ENCODE data around the gene PPP6R3. TPM values are rescaled to one million over a fixed set of nuclear protein-coding genes. Genes with fewer than 3 reads are reported as not detected.

PPP6R3 gene, protein sequence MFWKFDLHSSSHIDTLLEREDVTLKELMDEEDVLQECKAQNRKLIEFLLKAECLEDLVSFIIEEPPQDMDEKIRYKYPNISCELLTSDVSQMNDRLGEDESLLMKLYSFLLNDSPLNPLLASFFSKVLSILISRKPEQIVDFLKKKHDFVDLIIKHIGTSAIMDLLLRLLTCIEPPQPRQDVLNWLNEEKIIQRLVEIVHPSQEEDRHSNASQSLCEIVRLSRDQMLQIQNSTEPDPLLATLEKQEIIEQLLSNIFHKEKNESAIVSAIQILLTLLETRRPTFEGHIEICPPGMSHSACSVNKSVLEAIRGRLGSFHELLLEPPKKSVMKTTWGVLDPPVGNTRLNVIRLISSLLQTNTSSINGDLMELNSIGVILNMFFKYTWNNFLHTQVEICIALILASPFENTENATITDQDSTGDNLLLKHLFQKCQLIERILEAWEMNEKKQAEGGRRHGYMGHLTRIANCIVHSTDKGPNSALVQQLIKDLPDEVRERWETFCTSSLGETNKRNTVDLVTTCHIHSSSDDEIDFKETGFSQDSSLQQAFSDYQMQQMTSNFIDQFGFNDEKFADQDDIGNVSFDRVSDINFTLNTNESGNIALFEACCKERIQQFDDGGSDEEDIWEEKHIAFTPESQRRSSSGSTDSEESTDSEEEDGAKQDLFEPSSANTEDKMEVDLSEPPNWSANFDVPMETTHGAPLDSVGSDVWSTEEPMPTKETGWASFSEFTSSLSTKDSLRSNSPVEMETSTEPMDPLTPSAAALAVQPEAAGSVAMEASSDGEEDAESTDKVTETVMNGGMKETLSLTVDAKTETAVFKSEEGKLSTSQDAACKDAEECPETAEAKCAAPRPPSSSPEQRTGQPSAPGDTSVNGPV
- 198 and 215 TPM in 2 replicates for total RNA-seq (2014; rRNA removed; shearing (Covaris generic))

DNA sequence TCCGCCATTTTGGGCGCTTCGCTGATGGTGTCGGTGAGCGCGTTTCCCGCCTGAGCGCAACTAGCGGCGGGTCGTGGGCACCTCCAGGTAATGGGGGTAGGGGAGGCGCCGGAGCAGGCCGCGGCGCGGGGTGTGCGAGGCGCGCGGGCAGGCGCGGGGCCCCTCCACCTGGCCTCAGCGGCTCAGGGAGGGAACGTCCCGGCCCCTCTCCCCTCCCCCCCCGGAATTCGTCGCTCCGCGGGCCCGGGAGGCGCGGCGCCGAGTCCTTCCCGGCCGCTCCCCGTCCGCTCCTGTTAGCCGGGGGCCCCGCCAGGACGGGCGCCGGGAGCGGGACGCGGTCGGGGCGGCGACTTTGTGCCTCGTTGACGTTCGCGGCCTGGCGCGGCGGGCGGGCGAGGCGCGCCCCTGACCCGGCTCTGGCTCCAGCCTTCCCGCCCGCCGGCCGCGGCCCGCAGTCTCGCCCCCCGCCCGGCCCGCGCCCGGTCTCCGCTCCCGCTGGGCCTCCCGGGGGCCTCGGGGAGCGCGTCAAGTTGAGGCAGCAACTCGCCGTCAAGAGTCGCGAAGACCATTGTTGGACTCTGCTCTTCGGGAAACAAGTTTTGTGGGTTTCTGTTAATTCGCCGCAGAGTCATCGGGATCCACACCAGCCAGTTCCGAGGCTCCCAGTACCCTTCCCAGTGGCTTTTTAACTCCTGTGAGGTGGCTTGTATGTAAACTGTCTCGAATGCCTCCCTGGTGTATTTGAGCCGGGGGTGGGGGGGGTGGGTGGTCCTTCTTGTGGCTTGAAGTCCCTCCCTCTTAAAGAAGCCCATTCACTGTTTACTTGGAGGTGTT is at the start of gene PPP6R3:
PPP6R3 (plus strand) TSS at position 12 of the 834 bp plus-strand sequence. CDS start 76,913 bp downstream, outside the sequence.
- DNase-seq (ENCODE audit: low spot score), result peak; percentile 58

DNA sequence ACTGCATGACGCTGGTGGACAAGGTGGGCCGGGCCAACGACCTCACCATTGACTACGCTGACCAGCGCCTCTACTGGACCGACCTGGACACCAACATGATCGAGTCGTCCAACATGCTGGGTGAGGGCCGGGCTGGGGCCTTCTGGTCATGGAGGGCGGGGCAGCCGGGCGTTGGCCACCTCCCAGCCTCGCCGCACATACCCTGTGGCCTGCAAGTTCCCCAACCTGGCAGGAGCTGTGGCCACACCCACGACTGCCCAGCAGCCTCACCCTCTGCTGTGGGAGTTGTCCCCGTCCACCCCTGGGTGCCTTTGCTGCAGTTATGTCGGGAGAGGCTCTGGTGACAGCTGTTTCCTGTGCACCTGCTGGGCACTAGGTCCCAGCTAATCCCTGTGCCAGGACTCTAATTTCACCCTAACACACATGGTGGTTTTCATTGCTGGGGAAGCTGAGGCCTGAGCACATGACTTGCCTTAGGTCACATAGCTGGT is 49.0 kb upstream of the PPP6R3 start:
- DNase-seq (ENCODE audit: low spot score), result no peak

DNA sequence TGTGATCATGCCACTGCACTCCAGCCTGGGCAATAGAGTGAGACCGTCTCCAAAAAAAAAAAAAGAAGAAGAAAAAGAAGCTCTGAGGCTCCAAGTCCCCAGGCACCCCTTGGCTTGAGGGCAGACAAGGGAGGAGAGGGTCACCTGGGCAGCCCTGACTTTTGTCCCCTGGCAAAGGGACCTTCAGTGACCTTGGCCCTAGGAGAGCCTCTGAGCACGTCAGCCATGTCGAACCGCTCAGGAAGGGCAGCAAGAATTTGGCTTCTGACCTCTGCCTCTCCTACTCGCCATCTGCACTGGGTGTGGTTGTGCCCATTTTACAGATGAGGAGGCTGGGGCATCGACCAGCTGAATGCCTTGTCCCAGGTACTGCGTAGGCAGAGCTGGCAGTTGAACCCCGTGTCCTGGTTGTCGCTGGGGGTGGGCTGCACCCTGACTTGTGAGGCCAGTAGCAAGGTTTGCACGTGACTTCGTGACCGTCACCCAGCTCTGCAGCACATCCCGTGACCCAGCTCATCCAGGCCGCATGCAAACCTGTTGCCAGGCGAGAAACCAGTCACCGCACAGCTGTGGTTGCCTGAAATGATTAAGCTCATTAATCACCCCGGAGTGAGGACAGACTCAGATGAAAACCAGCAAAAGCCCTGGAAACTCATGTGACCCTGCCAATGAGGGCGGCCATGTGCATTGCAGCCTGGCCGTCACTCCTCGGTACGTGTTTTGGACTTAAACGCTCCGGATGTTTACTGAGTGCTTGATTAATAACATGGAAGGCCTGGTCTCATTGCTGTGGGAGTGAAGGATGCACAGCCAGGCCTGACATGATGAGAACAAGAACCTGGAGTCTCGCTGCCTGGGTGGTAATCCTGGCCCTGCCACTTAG is 47.7 kb upstream of the PPP6R3 start:
- DNase-seq (ENCODE audit: low spot score), result no peak

DNA sequence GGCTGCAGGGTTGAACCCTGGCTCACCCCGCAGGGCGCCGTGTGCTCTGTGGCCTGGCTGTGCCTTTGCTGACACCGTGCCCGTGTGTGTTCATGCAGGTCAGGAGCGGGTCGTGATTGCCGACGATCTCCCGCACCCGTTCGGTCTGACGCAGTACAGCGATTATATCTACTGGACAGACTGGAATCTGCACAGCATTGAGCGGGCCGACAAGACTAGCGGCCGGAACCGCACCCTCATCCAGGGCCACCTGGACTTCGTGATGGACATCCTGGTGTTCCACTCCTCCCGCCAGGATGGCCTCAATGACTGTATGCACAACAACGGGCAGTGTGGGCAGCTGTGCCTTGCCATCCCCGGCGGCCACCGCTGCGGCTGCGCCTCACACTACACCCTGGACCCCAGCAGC is 47.0 kb upstream of the PPP6R3 start:
- DNase-seq (ENCODE audit: low spot score), result no peak

DNA sequence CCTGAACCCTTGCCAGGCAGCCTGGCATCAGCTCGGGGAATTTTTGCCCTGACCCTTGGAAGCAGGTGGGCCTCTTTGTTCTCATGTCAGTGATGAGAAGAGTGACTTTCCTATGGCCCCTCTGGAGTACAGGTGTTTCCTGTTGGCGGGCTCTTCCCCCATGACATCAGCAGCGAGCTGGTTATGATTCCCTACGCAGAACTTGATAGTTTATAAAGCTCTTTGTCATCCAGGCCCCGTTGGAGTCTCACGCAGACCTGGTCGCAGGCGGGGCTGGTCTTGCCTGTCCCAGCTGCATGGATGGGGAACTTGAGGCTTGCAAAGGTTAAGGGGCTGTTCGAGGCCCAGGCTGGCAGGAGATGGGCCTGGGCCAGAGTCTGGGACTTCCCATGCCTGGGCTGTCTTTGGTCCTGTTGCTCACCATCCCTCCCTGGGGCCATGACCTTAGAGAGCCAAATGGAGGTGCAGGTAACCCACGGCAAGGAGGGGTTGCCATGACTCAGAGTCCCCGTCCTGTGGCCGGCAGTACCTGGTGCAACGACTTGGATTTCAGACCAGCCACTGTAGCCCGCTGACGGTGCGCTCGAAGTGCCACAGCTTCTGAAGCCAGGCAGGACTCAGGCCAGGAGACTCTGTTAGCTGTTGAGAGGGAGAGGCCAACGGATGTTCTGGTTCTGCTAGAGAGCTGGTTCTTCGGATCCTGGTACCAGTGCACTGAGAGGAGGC is 45.9 kb upstream of the PPP6R3 start:
- no peak for DNase-seq (ENCODE audit: low spot score)

DNA sequence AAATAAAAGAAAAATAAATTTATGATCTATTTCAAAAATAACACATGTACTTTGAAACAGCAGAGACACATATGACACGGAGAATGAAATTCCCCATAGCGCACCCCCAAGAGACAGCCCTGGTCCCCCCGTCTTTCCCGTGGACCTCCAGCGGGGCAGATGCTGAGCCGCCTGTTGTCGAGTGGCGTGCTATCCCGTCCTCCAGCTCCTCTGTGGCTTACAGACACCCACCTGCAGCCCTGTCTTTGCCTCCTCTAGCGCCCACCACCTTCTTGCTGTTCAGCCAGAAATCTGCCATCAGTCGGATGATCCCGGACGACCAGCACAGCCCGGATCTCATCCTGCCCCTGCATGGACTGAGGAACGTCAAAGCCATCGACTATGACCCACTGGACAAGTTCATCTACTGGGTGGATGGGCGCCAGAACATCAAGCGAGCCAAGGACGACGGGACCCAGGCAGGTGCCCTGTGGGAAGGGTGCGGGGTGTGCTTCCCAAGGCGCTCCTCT is 44.4 kb upstream of the PPP6R3 start:
- DNase-seq (ENCODE audit: low spot score), result no peak

DNA sequence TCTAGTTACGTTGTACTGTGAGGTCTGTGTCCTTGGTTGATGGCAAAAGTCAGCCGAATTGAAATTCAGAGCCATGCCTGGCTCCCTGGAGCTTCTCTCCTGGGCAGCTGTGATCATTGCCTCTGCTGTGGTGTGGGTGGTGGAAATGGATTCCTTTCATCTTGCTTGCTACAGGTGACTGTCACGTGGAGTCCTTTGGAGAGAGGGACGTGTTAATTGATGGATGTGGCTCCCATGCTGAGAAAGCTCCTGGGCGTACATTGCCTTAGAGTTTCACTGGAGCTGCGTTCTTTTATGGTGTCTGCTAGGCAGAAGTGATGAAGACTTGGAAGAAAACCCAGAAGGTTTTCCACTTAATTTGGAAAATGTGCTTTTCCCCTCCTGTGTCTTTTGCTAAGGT is 41.9 kb upstream of the PPP6R3 start:
- no peak for DNase-seq (ENCODE audit: low spot score)

DNA sequence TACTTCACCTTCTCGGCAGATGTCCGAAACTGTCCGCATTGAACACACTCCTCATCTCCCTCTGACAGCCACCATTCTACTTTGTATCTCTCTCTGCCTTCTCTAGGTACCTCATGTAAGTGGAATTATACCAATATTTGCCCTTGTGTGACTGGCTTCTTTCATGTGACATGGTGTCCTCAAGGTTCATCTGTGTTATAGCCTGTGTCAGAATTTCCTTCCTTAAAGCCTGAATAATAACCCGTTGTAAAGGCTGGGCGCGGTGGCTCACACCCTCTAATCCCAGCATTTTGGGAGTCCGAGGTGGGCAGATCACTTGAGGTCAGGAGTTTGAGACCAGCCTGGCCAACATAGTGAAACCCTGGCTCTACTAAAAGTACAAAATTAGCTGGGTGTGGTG is 40.4 kb upstream of the PPP6R3 start:
- DNase-seq (ENCODE audit: low spot score), result no peak

DNA sequence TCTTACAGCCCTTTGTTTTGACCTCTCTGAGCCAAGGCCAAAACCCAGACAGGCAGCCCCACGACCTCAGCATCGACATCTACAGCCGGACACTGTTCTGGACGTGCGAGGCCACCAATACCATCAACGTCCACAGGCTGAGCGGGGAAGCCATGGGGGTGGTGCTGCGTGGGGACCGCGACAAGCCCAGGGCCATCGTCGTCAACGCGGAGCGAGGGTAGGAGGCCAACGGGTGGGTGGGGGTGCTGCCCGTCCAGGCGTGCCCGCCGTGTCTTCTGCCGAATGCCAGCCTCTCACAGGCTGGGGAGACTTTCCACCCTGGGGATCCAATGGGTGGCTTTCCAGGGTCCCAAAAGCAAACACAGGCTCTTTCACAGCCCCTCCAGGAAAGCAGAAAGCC is 37.1 kb upstream of the PPP6R3 start:
- no peak for DNase-seq (ENCODE audit: low spot score)

DNA sequence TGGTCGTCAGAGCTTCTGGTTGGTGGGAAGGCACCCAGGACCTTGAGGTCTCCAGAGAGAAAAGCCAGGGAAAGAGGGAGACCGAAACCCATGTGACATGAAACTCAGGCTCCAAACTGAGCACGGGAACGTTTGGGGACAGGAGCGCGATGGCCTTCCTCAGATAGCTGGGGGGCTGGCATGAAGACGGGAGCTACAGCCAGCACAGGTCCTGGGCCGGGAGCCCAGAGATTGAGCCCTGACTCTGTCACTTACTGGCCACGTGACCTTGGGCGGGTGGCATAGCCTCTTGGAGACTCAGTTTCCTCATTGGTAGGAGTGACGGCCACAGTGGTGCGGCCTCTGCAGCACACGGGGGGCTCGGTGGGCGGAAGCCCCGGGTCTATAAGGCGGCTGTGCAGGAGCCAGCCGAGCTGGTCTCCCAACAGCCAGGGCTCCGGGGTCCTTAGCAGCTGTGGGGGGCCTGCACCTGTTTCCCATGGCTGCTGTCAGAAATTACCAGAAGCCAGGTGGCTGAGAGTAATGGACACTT is 36.4 kb upstream of the PPP6R3 start:
- DNase-seq (ENCODE audit: low spot score), result no peak

DNA sequence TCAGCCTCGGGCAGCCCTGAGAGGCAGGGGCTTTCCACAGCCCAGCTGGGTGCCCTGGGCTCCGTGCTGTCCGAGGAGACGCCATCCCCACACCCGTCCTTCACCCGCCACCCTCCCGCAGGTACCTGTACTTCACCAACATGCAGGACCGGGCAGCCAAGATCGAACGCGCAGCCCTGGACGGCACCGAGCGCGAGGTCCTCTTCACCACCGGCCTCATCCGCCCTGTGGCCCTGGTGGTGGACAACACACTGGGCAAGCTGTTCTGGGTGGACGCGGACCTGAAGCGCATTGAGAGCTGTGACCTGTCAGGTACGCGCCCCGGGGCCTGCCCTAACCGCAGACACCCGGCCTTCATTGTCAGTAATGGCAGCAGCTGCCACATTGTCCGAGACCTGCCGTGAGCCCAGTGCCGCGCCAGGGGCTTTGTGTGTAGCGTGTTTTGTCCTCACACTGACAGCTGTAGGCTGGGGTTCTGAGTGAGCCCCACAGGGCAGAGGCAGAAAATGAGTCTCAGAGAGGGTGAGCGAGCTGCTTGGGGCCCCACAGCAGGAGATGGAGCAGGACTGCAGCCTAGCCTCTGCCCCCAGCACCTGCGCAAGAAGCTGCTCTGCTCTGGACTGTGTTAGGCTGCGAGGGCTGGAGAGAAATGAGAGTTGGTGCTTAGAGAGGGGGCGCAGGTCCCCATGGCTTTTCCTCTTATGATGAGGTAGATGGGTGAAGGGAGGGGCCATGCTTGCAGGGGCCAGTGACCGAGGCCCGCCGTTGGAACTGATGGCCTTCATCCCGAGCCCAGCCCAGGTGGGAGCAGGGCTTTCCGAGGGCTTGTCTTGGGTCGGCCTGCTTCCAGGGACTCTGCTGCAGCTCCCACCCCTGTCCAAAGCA is 35.3 kb upstream of the PPP6R3 start:
- DNase-seq (ENCODE audit: low spot score), result no peak

DNA sequence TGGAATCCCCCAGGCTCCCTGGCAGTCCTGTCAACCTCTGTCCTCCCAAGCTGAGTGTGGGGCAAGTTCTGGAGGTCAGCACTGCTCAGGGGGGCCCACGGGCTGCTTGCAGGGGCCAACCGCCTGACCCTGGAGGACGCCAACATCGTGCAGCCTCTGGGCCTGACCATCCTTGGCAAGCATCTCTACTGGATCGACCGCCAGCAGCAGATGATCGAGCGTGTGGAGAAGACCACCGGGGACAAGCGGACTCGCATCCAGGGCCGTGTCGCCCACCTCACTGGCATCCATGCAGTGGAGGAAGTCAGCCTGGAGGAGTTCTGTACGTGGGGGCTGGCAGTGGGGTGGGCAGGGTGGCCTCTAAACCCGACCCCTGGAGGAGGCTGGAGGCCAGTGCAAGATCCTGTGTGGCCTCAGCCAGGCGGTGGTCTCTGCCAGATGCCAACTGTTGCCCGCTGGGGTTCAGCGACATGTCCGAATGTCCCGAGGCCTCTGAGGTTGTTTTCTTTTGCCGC is 34.6 kb upstream of the PPP6R3 start:
- DNase-seq (ENCODE audit: low spot score), result no peak

DNA sequence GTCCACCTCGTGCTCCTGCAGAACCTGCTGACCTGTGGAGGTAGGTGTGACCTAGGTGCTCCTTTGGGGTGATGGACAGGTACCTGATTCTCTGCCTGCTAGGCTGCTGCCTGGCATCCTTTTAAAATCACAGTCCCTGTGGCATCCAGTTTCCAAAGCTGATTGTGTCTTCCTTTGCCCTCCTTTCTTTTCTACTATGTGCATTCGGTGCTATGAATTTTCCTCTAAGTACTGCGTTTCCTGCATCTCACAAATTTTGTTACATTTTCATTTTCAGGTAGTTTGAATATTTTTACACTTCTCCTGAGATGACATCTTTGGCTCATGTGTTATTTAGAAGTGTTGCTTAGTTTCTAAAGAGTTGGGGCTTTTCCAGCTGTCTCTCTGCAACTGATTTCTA is 30.9 kb upstream of the PPP6R3 start:
- DNase-seq (ENCODE audit: low spot score), result no peak

DNA sequence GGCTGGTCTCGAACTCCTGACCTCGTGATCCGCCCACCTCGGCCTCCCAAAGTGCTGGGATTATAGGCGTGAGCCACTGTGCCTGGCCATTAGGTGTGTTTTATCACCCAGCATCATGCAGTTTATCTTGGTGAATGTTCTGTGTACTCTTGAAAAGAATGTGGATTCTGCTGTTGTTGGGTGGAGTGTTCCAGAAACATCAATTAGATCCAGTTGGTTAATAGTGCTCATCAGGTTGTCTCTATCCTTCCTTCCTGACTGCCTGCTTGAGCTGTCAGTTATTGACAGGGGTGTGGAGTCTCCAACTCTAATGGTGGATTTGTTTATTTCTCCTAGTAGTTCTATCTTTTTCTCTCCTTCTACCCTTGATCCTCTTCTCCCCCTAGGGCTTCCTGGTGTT is 30.2 kb upstream of the PPP6R3 start:
- no peak for DNase-seq (ENCODE audit: low spot score)

DNA sequence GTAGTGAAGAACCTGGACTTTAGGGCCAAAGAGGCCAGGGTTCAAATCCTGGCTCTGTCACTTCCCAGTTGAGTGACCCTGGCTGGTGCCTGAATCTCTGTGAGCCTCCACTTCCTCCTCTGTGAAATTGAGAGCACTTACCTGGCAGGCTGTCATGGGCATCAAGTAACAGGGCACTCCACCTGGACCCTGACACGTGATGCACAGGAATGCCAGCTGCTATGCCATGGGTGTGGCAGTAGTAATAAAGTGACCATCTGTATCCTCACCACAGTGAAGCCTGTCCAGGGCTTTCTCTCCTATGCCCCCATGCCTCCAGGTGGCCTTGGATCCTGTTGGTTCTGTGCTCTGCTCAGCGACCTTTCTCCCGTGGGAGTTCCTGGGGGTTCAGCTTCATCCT is 29.8 kb upstream of the PPP6R3 start:
- DNase-seq (ENCODE audit: low spot score), result peak; percentile 50

DNA sequence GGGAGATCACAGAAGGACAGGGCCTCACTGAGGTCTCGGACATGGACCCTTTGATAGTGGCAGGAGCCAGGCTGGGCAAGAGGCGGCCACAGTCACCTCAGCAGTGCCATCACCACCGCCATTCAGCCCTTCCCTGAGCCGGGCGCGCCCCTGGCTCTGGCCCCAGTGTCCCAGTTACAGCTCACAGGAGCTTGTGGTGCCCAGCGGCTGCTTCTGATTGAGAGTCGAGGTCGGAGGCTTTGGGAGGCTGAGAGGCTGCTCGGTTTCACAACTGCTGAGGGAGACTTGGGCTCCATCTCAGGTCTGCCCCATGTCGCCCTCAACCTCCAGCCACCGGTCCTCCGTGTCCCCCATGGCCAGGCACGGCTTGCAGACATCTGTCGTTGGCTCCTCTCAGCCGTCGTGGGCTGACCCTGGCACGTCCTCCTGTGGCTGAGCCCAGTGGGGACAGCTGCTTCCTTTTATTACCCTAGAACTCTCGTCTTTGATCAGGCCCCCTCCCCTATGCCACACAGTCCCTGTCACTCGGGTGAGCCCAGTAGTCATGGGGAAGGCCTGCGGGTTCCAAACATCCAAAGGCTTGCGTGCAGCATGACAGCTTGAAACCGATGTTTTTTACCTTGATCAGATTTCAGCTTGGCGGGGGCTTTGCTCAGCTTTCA is 28.4 kb upstream of the PPP6R3 start:
- DNase-seq (ENCODE audit: low spot score), result no peak

DNA sequence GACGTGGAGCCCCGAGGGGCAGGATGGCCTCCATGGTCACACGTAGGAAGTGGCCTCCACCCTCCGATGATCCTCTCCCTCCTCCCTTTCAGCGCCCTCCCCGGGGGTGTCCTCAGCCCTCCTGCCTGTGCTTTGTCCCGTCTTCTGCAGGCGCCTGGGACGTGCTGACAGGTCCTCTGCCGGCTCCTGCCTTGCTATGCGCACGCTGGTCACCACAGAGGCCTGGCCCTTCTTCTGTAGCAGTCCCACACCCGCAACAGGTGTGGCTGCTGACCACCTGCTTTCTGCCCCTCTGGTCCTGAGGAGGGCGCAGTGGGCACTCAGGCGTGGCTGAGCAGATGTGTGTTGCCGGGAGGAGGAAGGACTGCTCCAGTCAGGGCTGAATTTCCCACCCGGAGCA is 27.7 kb upstream of the PPP6R3 start:
- DNase-seq (ENCODE audit: low spot score), result no peak

DNA sequence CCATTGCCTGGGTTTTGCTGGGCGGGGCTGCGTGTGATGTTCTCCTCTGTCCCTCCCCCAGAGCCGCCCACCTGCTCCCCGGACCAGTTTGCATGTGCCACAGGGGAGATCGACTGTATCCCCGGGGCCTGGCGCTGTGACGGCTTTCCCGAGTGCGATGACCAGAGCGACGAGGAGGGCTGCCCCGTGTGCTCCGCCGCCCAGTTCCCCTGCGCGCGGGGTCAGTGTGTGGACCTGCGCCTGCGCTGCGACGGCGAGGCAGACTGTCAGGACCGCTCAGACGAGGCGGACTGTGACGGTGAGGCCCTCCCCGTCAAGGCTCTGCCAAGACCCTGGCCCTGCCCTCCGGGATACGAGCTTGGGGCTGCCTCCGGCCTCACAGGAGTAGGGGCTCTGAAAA is 27.0 kb upstream of the PPP6R3 start:
- no peak for DNase-seq (ENCODE audit: low spot score)

Measured in HT-29 (cell line).